ENCODE data around the gene BPIFB4. TPM values are rescaled to one million over a fixed set of nuclear protein-coding genes. Genes with fewer than 3 reads are reported as not detected.

The BPIFB4 gene
- total and polyA plus RNA-seq, 7 donors = not detected

DNA sequence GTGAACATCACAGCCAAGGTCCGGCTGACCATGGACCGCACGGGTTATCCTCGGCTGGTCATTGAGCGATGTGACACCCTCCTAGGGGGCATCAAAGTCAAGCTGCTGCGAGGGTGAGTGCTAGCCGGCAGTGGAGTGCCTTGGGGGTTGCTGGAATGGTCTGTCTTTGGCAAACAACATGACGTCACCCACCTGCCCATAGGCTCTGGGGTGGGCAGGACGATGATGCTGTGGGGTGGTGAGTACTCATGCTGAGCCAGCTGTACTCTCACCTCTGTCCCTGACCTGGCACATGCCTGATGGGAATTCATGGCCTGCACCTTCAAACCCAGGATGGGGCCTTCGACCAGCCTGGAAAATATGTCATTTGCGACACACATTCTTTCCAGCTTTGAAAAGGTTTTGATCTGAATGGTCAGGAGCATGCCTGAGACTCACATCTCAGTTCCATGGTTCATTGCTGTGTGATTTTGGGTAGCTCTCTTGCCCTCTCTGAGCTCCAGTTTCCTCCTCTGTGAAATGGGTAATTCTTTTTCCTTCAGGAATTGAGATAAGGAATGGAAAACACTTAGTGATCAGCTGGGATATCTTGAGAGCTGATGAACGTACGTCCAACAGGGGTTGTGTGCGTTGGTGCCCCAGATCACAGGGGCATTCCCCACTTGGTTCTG is 6.7 kb downstream of the BPIFB4 start:
- WGBS, 3 donors = 70 to 78% (median 73%) methylated on average over 14 of the region's 14 CpGs
- intact Hi-C loops (cut with DNase I) = no loop called here
- no peak for DNase-seq
- Histone ChIP-seq H3K36me3 (ENCODE audit: insufficient read depth in 1 of 2, low read depth in 1 of 2) (no peaks in the 10 kb centered on the region), H3K4me3 (no peak overlapping the region), H3K27ac (no peak overlapping the region), H3K9me3 (no peaks in the 10 kb centered on the region), H3K4me1 (no peaks in the 10 kb centered on the region), H3K27me3 (ENCODE audit: insufficient read depth in 3 of 3, low read length in 2 of 3) (peaks cover 0 to 5% (median 0%) of the 10 kb centered on the region in 3 donors)
- ATAC-seq = no peak
- TF ChIP-seq, protein P1, sequence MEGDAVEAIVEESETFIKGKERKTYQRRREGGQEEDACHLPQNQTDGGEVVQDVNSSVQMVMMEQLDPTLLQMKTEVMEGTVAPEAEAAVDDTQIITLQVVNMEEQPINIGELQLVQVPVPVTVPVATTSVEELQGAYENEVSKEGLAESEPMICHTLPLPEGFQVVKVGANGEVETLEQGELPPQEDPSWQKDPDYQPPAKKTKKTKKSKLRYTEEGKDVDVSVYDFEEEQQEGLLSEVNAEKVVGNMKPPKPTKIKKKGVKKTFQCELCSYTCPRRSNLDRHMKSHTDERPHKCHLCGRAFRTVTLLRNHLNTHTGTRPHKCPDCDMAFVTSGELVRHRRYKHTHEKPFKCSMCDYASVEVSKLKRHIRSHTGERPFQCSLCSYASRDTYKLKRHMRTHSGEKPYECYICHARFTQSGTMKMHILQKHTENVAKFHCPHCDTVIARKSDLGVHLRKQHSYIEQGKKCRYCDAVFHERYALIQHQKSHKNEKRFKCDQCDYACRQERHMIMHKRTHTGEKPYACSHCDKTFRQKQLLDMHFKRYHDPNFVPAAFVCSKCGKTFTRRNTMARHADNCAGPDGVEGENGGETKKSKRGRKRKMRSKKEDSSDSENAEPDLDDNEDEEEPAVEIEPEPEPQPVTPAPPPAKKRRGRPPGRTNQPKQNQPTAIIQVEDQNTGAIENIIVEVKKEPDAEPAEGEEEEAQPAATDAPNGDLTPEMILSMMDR (IDR thresholded peaks at IDR 0.05) = no peak

DNA sequence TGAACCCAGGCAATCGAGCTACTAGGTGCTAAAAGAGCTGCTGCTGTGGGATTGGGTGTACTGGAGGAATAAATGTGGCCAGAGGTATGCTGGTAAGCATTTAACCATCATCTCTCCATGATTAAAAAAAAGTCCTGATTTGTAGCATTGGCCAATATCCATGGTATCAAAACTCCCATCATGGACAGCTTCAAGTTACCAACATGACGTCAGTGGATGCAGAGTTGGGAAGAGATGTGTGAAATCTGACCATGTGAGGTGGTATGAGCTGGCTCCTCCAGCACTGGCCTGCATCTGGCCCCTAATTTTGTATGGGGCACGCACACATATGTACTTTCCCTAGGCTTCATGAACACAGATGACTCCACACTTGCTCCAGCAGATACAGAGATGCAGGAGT is 11.7 kb downstream of the BPIFB4 start:
- Histone ChIP-seq H3K4me3 (no peak overlapping the region), H3K27me3 (ENCODE audit: insufficient read depth in 3 of 3, low read length in 2 of 3) (peaks cover 0 to 3% (median 0%) of the 10 kb centered on the region in 3 donors), H3K9me3 (no peaks in the 10 kb centered on the region), H3K4me1 (no peaks in the 10 kb centered on the region), H3K27ac (no peak overlapping the region), H3K36me3 (ENCODE audit: insufficient read depth in 1 of 2, low read depth in 1 of 2) (no peaks in the 10 kb centered on the region)
- 38 to 60% (median 46%) methylated on average over 3 of the region's 3 CpGs for WGBS, 3 donors
- intact Hi-C loops (cut with DNase I) = loop anchor here in 1 of 2 donors (10.0 kb wide), 1 partner anchor 204 kb away; no protein-coding TSS in a partner anchor
- DNase-seq = no peak
- TF ChIP-seq, protein P1 (IDR thresholded peaks at IDR 0.05) = no peak
- ATAC-seq = no peak

DNA sequence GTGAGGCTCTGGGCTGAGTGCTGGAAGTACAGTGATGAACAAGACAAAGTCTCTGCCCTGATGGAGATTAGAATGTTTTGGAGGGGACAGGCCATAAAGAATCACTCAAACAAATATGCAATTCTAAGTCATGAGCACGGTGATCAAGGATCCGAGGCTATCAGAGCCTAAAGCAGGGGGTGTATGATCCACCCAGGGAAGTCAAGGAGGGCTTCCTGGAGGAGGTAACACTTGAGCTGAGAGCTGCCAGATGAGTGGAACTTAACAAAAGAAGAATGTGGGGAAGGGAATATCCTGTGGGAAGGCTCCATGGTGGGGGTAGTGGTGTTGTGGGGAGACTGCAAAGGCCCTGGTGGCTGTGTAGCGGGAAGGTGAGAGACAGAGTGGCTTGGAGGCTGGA is 12.2 kb downstream of the BPIFB4 start:
- DNase-seq (no peak), ATAC-seq (no peak)
- Histone ChIP-seq H3K4me1 (no peaks in the 10 kb centered on the region), H3K4me3 (no peak overlapping the region), H3K27me3 (ENCODE audit: insufficient read depth in 3 of 3, low read length in 2 of 3) (peaks cover 0 to 3% (median 0%) of the 10 kb centered on the region in 3 donors), H3K9me3 (no peaks in the 10 kb centered on the region), H3K27ac (no peak overlapping the region), H3K36me3 (ENCODE audit: insufficient read depth in 1 of 2, low read depth in 1 of 2) (no peaks in the 10 kb centered on the region)
- intact Hi-C loops (cut with DNase I) = loop anchor here in 1 of 2 donors (10.0 kb wide), 1 partner anchor 203 kb away; no protein-coding TSS in a partner anchor
- WGBS, 3 donors = 82 to 89% (median 84%) methylated on average over 3 of the region's 3 CpGs
- TF ChIP-seq, protein P1 (IDR thresholded peaks at IDR 0.05) = no peak

DNA sequence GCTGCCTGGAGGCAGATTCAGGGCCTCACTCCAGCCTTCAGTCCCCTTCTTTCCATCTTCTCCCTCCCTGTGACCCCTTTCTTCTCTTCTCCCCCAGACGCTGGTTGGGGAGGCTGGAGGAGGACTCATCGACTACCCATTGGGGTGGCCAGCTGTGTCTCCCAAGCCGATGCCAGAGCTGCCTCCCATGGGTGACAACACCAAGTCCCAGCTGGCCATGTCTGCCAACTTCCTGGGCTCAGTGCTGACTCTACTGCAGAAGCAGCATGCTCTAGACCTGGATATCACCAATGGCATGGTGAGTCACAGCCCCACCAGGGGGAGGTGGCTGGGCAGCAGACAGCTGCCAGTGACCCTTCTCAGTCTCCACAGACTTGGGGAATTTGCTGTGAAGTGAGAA is 12.9 kb downstream of the BPIFB4 start:
- DNase-seq (no peak), ATAC-seq (no peak)
- Histone ChIP-seq H3K27me3 (ENCODE audit: insufficient read depth in 3 of 3, low read length in 2 of 3) (peaks cover 0 to 3% (median under 1%) of the 10 kb centered on the region in 3 donors), H3K9me3 (no peaks in the 10 kb centered on the region), H3K36me3 (ENCODE audit: insufficient read depth in 1 of 2, low read depth in 1 of 2) (no peaks in the 10 kb centered on the region), H3K4me1 (no peaks in the 10 kb centered on the region), H3K4me3 (no peak overlapping the region), H3K27ac (no peak overlapping the region)
- 48 to 70% (median 63%) methylated on average over 3 of the region's 3 CpGs for WGBS, 3 donors
- TF ChIP-seq, protein P1 (IDR thresholded peaks at IDR 0.05) = no peak
- intact Hi-C loops (cut with DNase I) = loop anchor here in 1 of 2 donors (10.0 kb wide), 1 partner anchor 202 kb away; no protein-coding TSS in a partner anchor

Measured in psoas muscle (tissue), 8 donors.